Measurements from ENCODE around the gene MEIKIN. TPM values are rescaled to one million over a fixed set of nuclear protein-coding genes. Genes with fewer than 3 reads are reported as not detected.

Gene MEIKIN, protein sequence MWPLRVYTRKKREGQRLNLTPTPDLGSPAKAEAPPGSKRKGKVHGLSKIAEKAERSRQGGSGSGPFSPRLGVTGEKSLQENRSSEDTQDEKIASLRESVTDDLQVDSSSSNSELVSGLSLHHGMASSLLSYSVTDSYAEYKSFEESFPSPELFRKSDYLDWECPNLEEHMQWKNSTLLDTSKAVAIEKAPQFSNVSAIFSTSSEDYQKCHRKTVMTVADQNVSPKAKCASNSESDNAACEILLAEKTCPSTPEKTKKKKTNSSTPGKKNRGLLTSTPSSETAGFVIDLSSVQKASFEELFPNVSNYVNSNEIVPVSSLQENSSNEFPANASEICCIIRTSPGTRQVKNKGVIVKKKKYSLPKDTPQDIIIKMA
- not detected in 2 replicates for total RNA-seq

DNA sequence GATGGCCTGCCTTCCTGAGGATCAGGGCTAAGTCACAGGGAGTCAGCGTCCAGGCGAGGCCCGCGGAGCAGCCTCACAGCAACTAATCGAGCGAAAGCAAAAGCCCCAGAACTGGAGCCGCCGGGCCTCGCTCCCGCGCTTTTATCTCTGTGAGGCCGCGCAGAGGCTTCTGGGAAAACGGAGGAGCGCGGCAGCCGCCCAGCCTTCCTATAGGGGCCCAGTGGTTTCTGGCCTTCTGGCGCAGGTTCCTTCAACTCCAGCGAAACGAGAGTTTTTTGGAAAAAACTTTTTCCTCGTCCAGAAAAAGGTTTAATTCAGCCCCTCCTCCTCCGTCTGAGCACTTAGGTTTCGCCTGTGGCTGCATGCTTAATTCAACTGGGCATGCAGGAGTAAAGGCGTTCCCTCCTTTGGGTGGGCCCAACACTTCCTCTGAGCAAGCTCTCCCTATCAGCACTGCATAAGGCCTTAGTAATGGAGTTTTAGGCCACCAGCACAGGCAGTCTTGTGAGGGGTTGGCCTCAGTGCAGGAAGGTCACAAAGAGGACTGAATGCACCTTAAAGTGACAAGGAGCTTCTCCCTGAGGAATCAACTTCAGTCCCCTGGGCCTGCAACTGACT lies at the start of gene MEIKIN:
TSS of gene MEIKIN (minus strand) at position 113 of the 618 bp plus-strand sequence. CDS start 158 bp downstream, outside the sequence.

DNA sequence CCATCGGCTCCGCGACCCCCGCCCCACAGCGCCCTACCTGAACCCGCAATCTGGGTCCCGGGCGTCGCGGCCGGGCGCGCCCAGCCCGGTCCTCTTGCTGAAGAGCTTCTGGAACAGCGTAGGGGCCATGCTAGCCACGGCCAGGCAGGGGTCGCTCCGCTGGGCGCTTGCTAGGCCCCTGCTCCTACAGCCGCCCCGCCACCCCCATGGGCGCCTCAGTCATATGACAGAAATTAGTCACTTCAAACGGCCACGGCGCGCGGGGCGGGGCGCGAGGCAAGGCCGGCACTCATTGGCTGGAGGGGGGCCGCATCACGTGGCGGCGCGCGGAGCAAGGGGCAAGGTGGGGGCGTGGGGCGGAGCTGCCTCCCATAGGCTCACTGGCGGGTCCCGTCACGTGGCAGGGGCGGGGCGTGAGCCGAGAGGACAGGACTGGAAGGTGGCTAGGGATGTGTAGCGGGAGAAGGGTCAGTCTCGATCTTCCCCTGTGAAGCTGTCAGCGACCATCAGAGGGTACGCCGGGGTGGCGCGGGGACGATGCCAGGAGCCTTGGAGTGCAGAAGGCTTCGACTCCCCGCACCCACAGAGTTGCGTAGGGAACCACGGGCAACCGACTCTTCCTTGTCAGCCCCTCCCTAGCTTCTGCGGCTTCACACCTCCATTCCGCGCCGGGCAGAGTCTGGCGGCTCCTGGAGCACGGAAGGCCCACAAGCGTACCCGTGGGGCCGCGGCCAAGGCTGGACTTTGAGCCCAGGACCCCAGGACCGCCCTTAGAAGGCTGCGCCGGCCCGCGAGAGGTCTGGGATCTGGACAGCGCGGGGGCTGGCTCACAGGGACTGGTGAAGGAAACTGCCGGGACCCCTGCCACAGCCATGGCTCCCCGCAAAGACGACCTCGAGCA lies 148.4 kb downstream of the MEIKIN start, which contains the start of gene FNIP1:
TSS of gene FNIP1 (minus strand) at position 225 of the 901 bp plus-strand sequence. CDS start at position 129, 96 bp downstream.

Other genes starting within 250 kb of the MEIKIN start
- 118 and 123 TPM in 2 replicates for gene FNIP1, start 148.6 kb downstream of the MEIKIN start, total RNA-seq
- gene ACSL6, start 66.0 kb upstream of the MEIKIN start, total RNA-seq: under 0.01 and 0.32 TPM in 2 replicates
- not detected in 2 replicates for gene IL3, start 115.0 kb upstream of the MEIKIN start, total RNA-seq
- gene CSF2, start 128.1 kb upstream of the MEIKIN start, total RNA-seq: not detected in 2 replicates